Measurements from ENCODE around the gene VWCE. TPM values are rescaled to one million over a fixed set of nuclear protein-coding genes. Genes with fewer than 3 reads are reported as not detected.

Gene VWCE
- total RNA-seq, 1 experiment from 2014 or later: 20.6 TPM

DNA sequence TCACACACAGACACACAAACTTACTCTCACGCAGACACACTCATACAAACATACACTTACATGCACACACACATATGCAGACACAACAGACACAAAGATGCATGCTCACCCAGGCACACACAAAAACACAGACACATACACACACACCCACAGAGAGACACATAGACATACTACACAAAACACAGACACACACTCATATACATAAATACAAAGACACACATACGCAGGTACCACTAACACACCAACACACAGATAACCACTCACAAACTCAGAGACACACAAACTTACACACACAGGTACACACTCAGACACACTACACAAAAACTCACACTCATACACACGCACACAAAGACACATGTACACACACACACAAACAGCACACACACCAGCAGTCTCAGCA, 22.4 kb downstream of the VWCE start:
- H3K14ac ChIP-seq (ENCODE audit: insufficient read depth, low read length): no peak overlapping the region
- Mint-ChIP-seq H3K36me3 (ENCODE audit: insufficient read depth in 1 of 3, low read depth in 3 of 3) (peaks cover 0 to 42% (median 0%) of the 10 kb centered on the region in 3 experiments; a peak in 3 of 7 replicates), H3K27ac (no peak overlapping the region), H3K9me3 (no peaks in the 10 kb centered on the region), H3K4me1 (peaks cover 0 to 4% of the 10 kb centered on the region in 2 experiments; a peak in 1 of 4 replicates), H3K27me3 (ENCODE audit: low read depth) (no peaks in the 10 kb centered on the region), H3K4me3 (no peak overlapping the region)
- H3K9ac ChIP-seq (ENCODE audit: extremely low read depth, insufficient read length, low read length): no peak overlapping the region
- H3K79me1 ChIP-seq (ENCODE audit: insufficient read depth, low read depth, low read length, poor library complexity, severe bottlenecking): no peaks in the 10 kb centered on the region
- H3K27ac ChIP-seq (ENCODE audit: insufficient read length, low read depth, low read length): no peak overlapping the region
- no peak overlapping the region for H2BK20ac ChIP-seq (ENCODE audit: low read depth, low read length, poor library complexity, severe bottlenecking)
- H2BK5ac ChIP-seq (ENCODE audit: insufficient read length, low read length): no peak overlapping the region
- H3K23me2 ChIP-seq (ENCODE audit: insufficient read length, low read depth, low read length, poor library complexity, severe bottlenecking): no peaks in the 10 kb centered on the region
- no peak overlapping the region for H2AFZ ChIP-seq (ENCODE audit: low read length)
- H3K18ac ChIP-seq (ENCODE audit: insufficient read length, low read depth, low read length): no peak overlapping the region
- TF ChIP-seq, protein P1, sequence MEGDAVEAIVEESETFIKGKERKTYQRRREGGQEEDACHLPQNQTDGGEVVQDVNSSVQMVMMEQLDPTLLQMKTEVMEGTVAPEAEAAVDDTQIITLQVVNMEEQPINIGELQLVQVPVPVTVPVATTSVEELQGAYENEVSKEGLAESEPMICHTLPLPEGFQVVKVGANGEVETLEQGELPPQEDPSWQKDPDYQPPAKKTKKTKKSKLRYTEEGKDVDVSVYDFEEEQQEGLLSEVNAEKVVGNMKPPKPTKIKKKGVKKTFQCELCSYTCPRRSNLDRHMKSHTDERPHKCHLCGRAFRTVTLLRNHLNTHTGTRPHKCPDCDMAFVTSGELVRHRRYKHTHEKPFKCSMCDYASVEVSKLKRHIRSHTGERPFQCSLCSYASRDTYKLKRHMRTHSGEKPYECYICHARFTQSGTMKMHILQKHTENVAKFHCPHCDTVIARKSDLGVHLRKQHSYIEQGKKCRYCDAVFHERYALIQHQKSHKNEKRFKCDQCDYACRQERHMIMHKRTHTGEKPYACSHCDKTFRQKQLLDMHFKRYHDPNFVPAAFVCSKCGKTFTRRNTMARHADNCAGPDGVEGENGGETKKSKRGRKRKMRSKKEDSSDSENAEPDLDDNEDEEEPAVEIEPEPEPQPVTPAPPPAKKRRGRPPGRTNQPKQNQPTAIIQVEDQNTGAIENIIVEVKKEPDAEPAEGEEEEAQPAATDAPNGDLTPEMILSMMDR (conservative IDR thresholded peaks at IDR 0.05): no peak
- no peak overlapping the region for H3K23ac ChIP-seq (ENCODE audit: insufficient read length, low read depth, low read length)
- no peak overlapping the region for H2BK12ac ChIP-seq (ENCODE audit: insufficient read length, low read depth, low read length)
- H3K56ac ChIP-seq (ENCODE audit: insufficient read length, low read depth, low read length): no peak overlapping the region
- H3K79me2 ChIP-seq (ENCODE audit: insufficient read depth, low read length): no peaks in the 10 kb centered on the region
- H3K9me3 ChIP-seq (ENCODE audit: control insufficient read depth, low read depth, low read length): no peaks in the 10 kb centered on the region
- no peak overlapping the region for H2BK15ac ChIP-seq (ENCODE audit: low read depth, low read length)
- no peak overlapping the region for H3T11ph ChIP-seq (ENCODE audit: low read length)
- no peak overlapping the region for H4K5ac ChIP-seq (ENCODE audit: insufficient read length, low read depth, low read length)
- H2AK5ac ChIP-seq (ENCODE audit: insufficient read length, low read length): no peak overlapping the region
- H3K27me3 ChIP-seq (ENCODE audit: insufficient read depth, low read length): no peaks in the 10 kb centered on the region
- H4K20me1 ChIP-seq (ENCODE audit: control insufficient read depth, insufficient read depth, insufficient read length): no peaks in the 10 kb centered on the region
- H2BK120ac ChIP-seq (ENCODE audit: low read depth, low read length, poor library complexity, severe bottlenecking): no peak overlapping the region
- no peak overlapping the region for H4K8ac ChIP-seq (replicated peaks; ENCODE audit: insufficient read length, low read depth, low read length)
- H4K91ac ChIP-seq (ENCODE audit: insufficient read length, low read depth, low read length): no peak overlapping the region
- no peak overlapping the region for H3K4me2 ChIP-seq (ENCODE audit: insufficient read depth, insufficient read length, low read length)
- no CpG with 5 or more reads among the region's 3 CpGs for WGBS (ENCODE audit: extremely low coverage, insufficient read length, low lambda C conversion rate)
- H3K4ac ChIP-seq (ENCODE audit: low read depth, low read length): no peak overlapping the region
- no peaks in the 10 kb centered on the region for H3K4me1 ChIP-seq (ENCODE audit: insufficient read depth, low read length)
- no peak for DNase-seq

Data from H9 (cell line).